ENCODE data around the gene KRTDAP. TPM values are rescaled to one million over a fixed set of nuclear protein-coding genes. Genes with fewer than 3 reads are reported as not detected.

KRTDAP gene
- total RNA-seq, 1 donor from 2014 or later = not detected

DNA sequence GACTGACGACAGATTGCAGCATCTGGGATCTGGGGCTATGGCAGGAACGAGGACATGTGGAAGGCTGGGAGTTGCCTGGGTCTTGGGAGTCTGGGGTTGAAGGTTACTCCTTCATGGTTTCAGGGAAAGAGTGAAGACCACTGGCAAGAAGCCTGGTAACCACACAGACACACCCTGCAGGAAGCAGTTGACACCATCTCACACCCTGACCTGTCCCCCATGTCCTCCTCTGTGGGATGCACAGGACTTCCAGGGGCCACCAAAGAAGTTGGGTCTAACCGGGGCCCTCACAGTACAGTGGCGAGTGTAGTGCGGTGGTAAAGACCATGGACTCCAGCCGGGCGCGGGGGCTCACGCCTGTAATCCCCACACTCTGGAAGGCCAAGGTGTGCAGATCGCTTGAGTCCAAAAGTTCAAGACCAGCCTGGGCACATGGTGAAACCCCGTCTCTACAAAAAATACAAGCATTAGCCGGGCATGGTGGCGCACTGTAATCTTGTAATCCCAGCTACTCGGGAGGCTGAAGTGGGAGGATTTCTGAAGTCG is 52.8 kb downstream of the KRTDAP start:
- intact Hi-C loops (cut with DNase I) = no loop called here
- no peak for ATAC-seq
- DNase-seq (ENCODE audit: low spot score) = no peak

Other genes with a start within 250 kb of the KRTDAP start
- 9.3 TPM for gene LSR, start 241.5 kb downstream of the KRTDAP start, total RNA-seq
- gene USF2, start 221.5 kb downstream of the KRTDAP start, total RNA-seq = 137 TPM
- gene HAMP, start 207.9 kb downstream of the KRTDAP start, total RNA-seq = 8.9 TPM
- gene MAG, start 198.3 kb downstream of the KRTDAP start, total RNA-seq = 82.2 TPM
- 23.8 TPM for gene CD22, start 161.3 kb downstream of the KRTDAP start, total RNA-seq
- gene FFAR1, start 142.6 kb downstream of the KRTDAP start, total RNA-seq = not detected
- gene FFAR3, start 132.0 kb downstream of the KRTDAP start, total RNA-seq = 0.76 TPM
- 0.58 TPM for gene GPR42, start 119.4 kb downstream of the KRTDAP start, total RNA-seq
- gene FFAR2, start 42.2 kb downstream of the KRTDAP start, total RNA-seq = 4.5 TPM
- gene DMKN, start 23.2 kb upstream of the KRTDAP start, total RNA-seq = 26.5 TPM
- not detected for gene SBSN, start 37.8 kb upstream of the KRTDAP start, total RNA-seq
- gene GAPDHS, start 43.0 kb upstream of the KRTDAP start, total RNA-seq = not detected
- gene TMEM147, start 55.2 kb upstream of the KRTDAP start, total RNA-seq = 53.9 TPM
- gene ATP4A, start 73.2 kb upstream of the KRTDAP start, total RNA-seq = not detected
- not detected for gene PMIS2, start 95.7 kb upstream of the KRTDAP start, total RNA-seq
- gene HAUS5, start 122.3 kb upstream of the KRTDAP start, total RNA-seq = 13.5 TPM
- gene RBM42, start 138.6 kb upstream of the KRTDAP start, total RNA-seq = 56.7 TPM
- gene ETV2, start 151.3 kb upstream of the KRTDAP start, total RNA-seq = 1.2 TPM
- gene COX6B1, start 157.9 kb upstream of the KRTDAP start, total RNA-seq = 211 TPM
- gene UPK1A, start 176.1 kb upstream of the KRTDAP start, total RNA-seq = not detected
- 0.18 TPM for gene ZBTB32, start 214.1 kb upstream of the KRTDAP start, total RNA-seq
- 41.1 TPM for gene KMT2B, start 227.5 kb upstream of the KRTDAP start, total RNA-seq